IMR-90 (cell line): ENCODE results near the gene NEDD4L. TPM values are rescaled to one million over a fixed set of nuclear protein-coding genes. Genes with fewer than 3 reads are reported as not detected.

ENCODE experiments used
- ATAC-seq: fragments of 200-7000 bp; cut with Tn5 transposase; 2 replicates; pipeline ENCODE4 v1.9.1; 2020; ENCODE audit warnings: low read depth, mild to moderate bottlenecking, moderate library complexity
- BruUV-seq: library from RNA; stranded (reverse); fragments of 400-500 nt; replicated peaks from 2 replicates; lab custom pipeline; 2021; lab: Mats Ljungman, UMichigan
- CTCF ChIA-PET: fragments of 300-600 bp; formaldehyde crosslinking; extraction: SDS; loops from one replicate; lab custom pipeline; 2021; ENCODE audit warnings: antibody characterized with exemption; lab: Yijun Ruan, JAX
- POLR2A ChIA-PET: fragments of 300-600 bp; sonication (Branson Sonifier 250); formaldehyde crosslinking; loops from one replicate; lab custom pipeline; 2022; ENCODE audit warnings: antibody characterized with exemption; ENCODE audit not compliant: unreplicated experiment; lab: Charles Lee
- DNase-seq: peaks from one replicate; pipeline ENCODE4 v3.0.0; 2013
- H2AFZ ChIP-seq: replicated peaks from 2 replicates; pipeline ENCODE3; 2013; ENCODE audit warnings: low read length, mild to moderate bottlenecking; ENCODE audit not compliant: poor library complexity
- H2AK5ac ChIP-seq: 2 replicates; pipeline ENCODE4 v1.6.1; 2013; ENCODE audit warnings: low read depth, low read length, inconsistent platforms
- H2AK9ac ChIP-seq: replicated peaks from 2 replicates; pipeline ENCODE3; 2013; ENCODE audit warnings: mild to moderate bottlenecking, low read depth, low read length, moderate library complexity; ENCODE audit not compliant: poor library complexity
- H2BK120ac ChIP-seq: 2 replicates; pipeline ENCODE4 v1.6.1; 2013; ENCODE audit warnings: low read depth, low read length, inconsistent platforms
- H2BK15ac ChIP-seq: 3 replicates; pipeline ENCODE4 v1.6.1; 2013; ENCODE audit warnings: low read depth, low read length, inconsistent platforms
- H2BK20ac ChIP-seq: 2 replicates; pipeline ENCODE4 v1.6.1; 2013; ENCODE audit warnings: low read depth, mild to moderate bottlenecking, inconsistent platforms, low read length, moderate library complexity
- H2BK5ac ChIP-seq: 2 replicates; pipeline ENCODE4 v1.6.1; 2013; ENCODE audit warnings: mild to moderate bottlenecking, low read depth, low read length, inconsistent platforms; ENCODE audit not compliant: poor library complexity, severe bottlenecking
- H3K14ac ChIP-seq: replicated peaks from 2 replicates; pipeline ENCODE4 v1.6.1; 2013; ENCODE audit warnings: low read depth, low read length, inconsistent platforms
- H3K18ac ChIP-seq: 2 replicates; pipeline ENCODE4 v1.6.1; 2013; ENCODE audit warnings: low read depth, low read length, control low read depth
- H3K23ac ChIP-seq: 2 replicates; pipeline ENCODE4 v1.6.1; 2013; ENCODE audit warnings: low read depth, low read length, inconsistent platforms
- H3K27ac ChIP-seq: 2 replicates; pipeline ENCODE4 v1.5.1; 2013; ENCODE audit warnings: mild to moderate bottlenecking, control low read depth, low read length; ENCODE audit not compliant: insufficient read depth
- H3K27me3 ChIP-seq: 2 replicates; pipeline ENCODE4 v1.6.1; 2013; ENCODE audit warnings: low read length; ENCODE audit not compliant: control insufficient read depth, insufficient read depth
- H3K36me3 ChIP-seq: 2 replicates; pipeline ENCODE4 v1.6.1; 2013; ENCODE audit warnings: low read length, mixed read lengths; ENCODE audit not compliant: control insufficient read depth, insufficient read depth
- H3K4ac ChIP-seq: 2 replicates; pipeline ENCODE4 v1.6.1; 2013; ENCODE audit warnings: low read depth, low read length, inconsistent platforms
- H3K4me1 ChIP-seq: 2 replicates; pipeline ENCODE4 v1.6.1; 2013; ENCODE audit warnings: low read length, mixed read lengths; ENCODE audit not compliant: control insufficient read depth, insufficient read depth
- H3K4me2 ChIP-seq: 2 replicates; pipeline ENCODE4 v1.6.1; 2013; ENCODE audit warnings: low read depth, mild to moderate bottlenecking, control low read depth, low read length, moderate library complexity
- H3K4me3 ChIP-seq: 2 replicates; pipeline ENCODE4 v1.5.1; 2013; ENCODE audit warnings: low read depth, mild to moderate bottlenecking, control low read depth, low read length, moderate library complexity; ENCODE audit not compliant: insufficient read depth
- H3K56ac ChIP-seq: 2 replicates; pipeline ENCODE4 v1.6.1; 2013; ENCODE audit warnings: low read length, inconsistent platforms; ENCODE audit not compliant: insufficient read depth; ENCODE audit errors: extremely low read depth
- H3K79me1 ChIP-seq, 2 experiments: 2 replicates each; pipeline ENCODE4 v1.6.1; 2013; ENCODE audit warnings: low read length in 2 of 2, inconsistent platforms in 1 of 2, low read depth in 1 of 2
- H3K9ac ChIP-seq: 2 replicates; pipeline ENCODE4 v1.6.1; 2013; ENCODE audit warnings: low read depth, low read length, control low read depth
- H3K9me1 ChIP-seq: 2 replicates; pipeline ENCODE4 v1.6.1; 2013; ENCODE audit warnings: low read length, inconsistent platforms; ENCODE audit not compliant: insufficient read depth
- H3K9me3 ChIP-seq: 2 replicates; pipeline ENCODE4 v1.6.1; 2013; ENCODE audit warnings: low read length; ENCODE audit not compliant: control insufficient read depth, insufficient read depth
- H4K20me1 ChIP-seq: 2 replicates; pipeline ENCODE4 v1.6.1; 2013; ENCODE audit warnings: low read length, inconsistent platforms; ENCODE audit not compliant: insufficient read depth
- H4K5ac ChIP-seq: 2 replicates; pipeline ENCODE4 v1.6.1; 2013; ENCODE audit warnings: mild to moderate bottlenecking, low read depth, low read length, control low read depth
- H4K8ac ChIP-seq, 2 experiments: 2 replicates each; pipeline ENCODE4 v1.6.1; 2013; ENCODE audit warnings: low read depth in 2 of 2, low read length in 2 of 2, control low read depth in 1 of 2, inconsistent platforms in 1 of 2
- H4K91ac ChIP-seq: 2 replicates; pipeline ENCODE4 v1.6.1; 2013; ENCODE audit warnings: low read depth, low read length, inconsistent platforms; ENCODE audit not compliant: insufficient read depth
- FOS ChIP-seq: fragments of 150-350 bp; IDR thresholded peaks from 2 replicates; pipeline ENCODE4 v1.6.1; 2016; ENCODE audit warnings: low read depth, low read length
- RCOR1 ChIP-seq: IDR thresholded peaks from 2 replicates; pipeline ENCODE4 v1.6.1; 2012; ENCODE audit warnings: mild to moderate bottlenecking, low read length, improper control_type of control experiment; ENCODE audit not compliant: insufficient replicate concordance
- SMC3 ChIP-seq: fragments of 150-350 bp; IDR thresholded peaks from 2 replicates; pipeline ENCODE4 v1.6.1; 2016; ENCODE audit warnings: low read depth, mild to moderate bottlenecking, antibody characterized with exemption, low read length, moderate library complexity
- WGBS, 2 experiments: methylation state at CpG; one replicate each; pipeline versions ENCODE4 v1.1.5 to v1.1.7; 2013; ENCODE audit warnings: missing lambda C conversion rate in 2 of 2; ENCODE audit not compliant: insufficient read length in 1 of 2; ENCODE audit errors: extremely low coverage in 2 of 2; 5-methylcytosine and 5-hydroxymethylcytosine counted together
- dilution Hi-C: fragments of 300-500 bp; cut with HindIII; formaldehyde crosslinking; loops from one replicate; pipeline ENCODE4 v1.14.3; 2018; ENCODE audit warnings: low sequenced_read_pairs; ENCODE audit not compliant: unreplicated experiment
- in situ Hi-C: fragments of 300-500 bp; cut with MboI; formaldehyde crosslinking; loops from 3 replicates; pipeline ENCODE4 v1.14.3; 2019; ENCODE audit warnings: low sequenced_read_pairs, inconsistent platforms, mixed read lengths
- intact Hi-C: fragments of 100-400 bp; cut with micrococcal nuclease; formaldehyde crosslinking; loops from 2 replicates; pipeline ENCODE4 v1.10.0; 2022
- polyA plus RNA-seq, 3 experiments: library from polyadenylated mRNA; depleted of rRNA; stranded (reverse); fragments of >200 nt; gene quantifications; 2 replicates each; pipeline ENCODE4 v1.2.3, GENCODE V29; 2012; ENCODE audit warnings: low replicate concordance in 1 of 3
- total RNA-seq: library from RNA; depleted of rRNA; stranded (reverse); fragments of >200 nt; gene quantifications from 2 replicates; pipeline ENCODE4 v1.2.3, GENCODE V29; 2012

NEDD4L gene
- total and polyA plus RNA-seq, 2 of the 4 experiments (the other 2 are of a cell fraction), result 10.0 to 10.9 TPM

DNA sequence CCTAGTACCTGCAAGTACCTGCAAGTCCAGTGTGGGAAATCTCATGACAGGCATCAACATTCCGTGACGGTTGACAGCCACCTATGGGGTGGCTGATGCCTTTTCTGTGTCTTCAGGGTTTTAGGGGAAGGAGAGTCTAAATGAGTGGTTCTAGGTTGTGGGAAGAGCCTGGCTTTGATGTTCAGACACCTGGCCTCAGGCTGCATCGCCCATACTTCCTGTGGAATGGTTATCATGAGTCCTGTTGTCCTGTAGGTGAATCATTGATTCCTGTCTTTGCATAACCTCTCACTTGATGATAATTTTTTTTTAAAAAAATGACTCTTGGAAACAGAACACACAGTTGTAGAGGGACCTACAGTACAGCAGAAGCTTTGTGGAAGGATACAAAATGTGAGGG is 108.9 kb downstream of the NEDD4L start:
- H3K4me1 ChIP-seq, result no peaks in the 10 kb centered on the region
- H2BK15ac ChIP-seq, result no peak overlapping the region
- WGBS, 2 experiments, result no CpG with 5 or more reads among the region's 3 CpGs
- no peaks in the 10 kb centered on the region for H3K9me3 ChIP-seq
- H2AK9ac ChIP-seq, result no peak overlapping the region
- H2BK20ac ChIP-seq, result no peak overlapping the region
- no peak overlapping the region for H3K4me3 ChIP-seq
- in situ Hi-C loops (no loop called here), intact Hi-C loops (no loop called here), dilution Hi-C loops (no loop called here)
- 0 out of 4 replicates have a peak, but pooled peaks cover 0 to 3% of the 10 kb centered on the region in 2 experiments for H3K79me1 ChIP-seq
- no peaks in the 10 kb centered on the region for H3K9me1 ChIP-seq
- H4K91ac ChIP-seq, result no peak overlapping the region
- H2BK120ac ChIP-seq, result no peak overlapping the region
- H4K8ac ChIP-seq, result no peak overlapping the region
- no peak overlapping the region for H2AFZ ChIP-seq
- H3K14ac ChIP-seq, result no peak overlapping the region
- H3K27me3 ChIP-seq, result peaks cover 2% of the 10 kb centered on the region; the same call in 1 of the 2 replicates
- POLR2A ChIA-PET, result no interaction called here
- H3K36me3 ChIP-seq, result no peaks in the 10 kb centered on the region
- no peak for DNase-seq
- H3K56ac ChIP-seq, result no peak overlapping the region
- CTCF ChIA-PET, result no interaction called here
- no peak overlapping the region for H3K9ac ChIP-seq
- no peak overlapping the region for H3K4me2 ChIP-seq
- no peak for TF ChIP-seq RCOR1
- no peak for TF ChIP-seq FOS
- TF ChIP-seq SMC3, result no peak
- BruUV-seq, result no TSS peak
- no peak overlapping the region for H3K18ac ChIP-seq
- H3K4ac ChIP-seq, result no peak overlapping the region
- no peak overlapping the region for H2AK5ac ChIP-seq
- H4K5ac ChIP-seq, result no peak overlapping the region
- H2BK5ac ChIP-seq, result no peak overlapping the region
- ATAC-seq, result no peak
- H4K20me1 ChIP-seq, result no peaks in the 10 kb centered on the region
- no peak overlapping the region for H3K23ac ChIP-seq
- no peak overlapping the region for H3K27ac ChIP-seq
